ENCODE data around the gene CDC14B. TPM values are rescaled to one million over a fixed set of nuclear protein-coding genes. Genes with fewer than 3 reads are reported as not detected.

Gene CDC14B
- total and polyA plus RNA-seq, 2 donors from 2014 or later, result 9.1 to 19.6 TPM

DNA sequence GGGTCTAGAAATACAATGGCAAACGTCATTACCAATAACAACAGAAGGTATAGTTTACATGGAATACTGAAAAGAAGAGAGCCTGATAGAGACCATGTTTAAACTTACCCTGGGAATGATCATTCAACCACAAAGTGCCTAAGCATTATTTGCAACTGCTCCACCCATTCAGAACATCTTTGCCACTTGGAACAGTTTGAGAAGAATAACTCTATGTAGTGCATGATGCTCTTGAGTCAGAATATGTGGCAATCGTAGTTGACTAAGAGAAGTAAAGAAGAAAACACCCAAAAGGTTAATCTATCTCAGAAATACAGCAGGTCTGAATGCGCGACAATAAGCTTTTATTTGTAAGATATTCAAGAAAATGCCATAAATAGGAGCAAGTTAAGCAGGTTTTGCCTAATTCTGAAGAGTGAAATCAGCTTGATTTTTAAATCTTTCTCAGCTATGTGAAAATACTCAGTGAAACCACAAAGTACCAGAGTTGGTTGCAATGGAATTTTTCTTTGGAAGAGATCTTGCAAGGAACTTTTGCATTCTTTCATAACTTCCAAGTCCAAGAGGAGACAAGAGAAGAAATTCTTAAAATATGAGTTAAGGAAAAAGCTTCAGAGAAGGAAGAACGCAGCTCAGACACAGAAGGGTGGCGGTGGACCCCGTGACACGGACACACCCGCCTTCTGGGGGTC lies 105.4 kb downstream of the CDC14B start:
- FAIRE-seq (no peak), DNase-seq (no peak)

DNA sequence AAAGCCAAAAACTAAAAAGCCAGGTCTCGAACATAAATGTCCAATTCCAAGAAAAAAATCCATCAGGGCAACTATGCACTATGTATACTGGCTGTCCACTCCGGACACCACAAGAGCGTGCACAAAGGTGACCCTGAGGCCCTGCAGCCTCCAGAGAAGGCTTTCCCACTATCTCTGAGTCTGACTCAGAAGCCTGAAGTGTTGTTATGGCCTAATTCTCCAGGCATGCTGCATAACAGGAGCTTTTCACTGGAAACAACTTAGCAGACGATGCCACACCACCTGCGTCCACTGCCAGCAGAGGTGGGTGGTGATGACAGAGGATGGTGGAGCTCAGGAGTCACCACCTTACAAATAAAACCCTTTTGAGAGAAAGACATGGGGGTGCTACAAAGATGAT lies 106.0 kb downstream of the CDC14B start:
- intact Hi-C loops (cut with DNase I), result no loop called here
- Histone ChIP-seq H3K4me1 (ENCODE audit: control insufficient read depth in 2 of 3, insufficient read depth in 2 of 3, low read depth in 1 of 3, low read length in 3 of 3) (no peaks in the 10 kb centered on the region), H3K9me3 (ENCODE audit: control insufficient read depth in 2 of 3, insufficient read depth in 1 of 3, low read length in 3 of 3) (no peaks in the 10 kb centered on the region), H3K36me3 (ENCODE audit: control insufficient read depth in 2 of 3, insufficient read depth in 3 of 3, low read length in 3 of 3) (peaks cover 0 to 3% (median 0%) of the 10 kb centered on the region in 3 donors), H3K27me3 (ENCODE audit: control insufficient read depth, insufficient read depth, low read length) (no peaks in the 10 kb centered on the region), H3K27ac (ENCODE audit: low read depth in 2 of 2, low read length in 2 of 2) (no peak overlapping the region), H3K9ac (ENCODE audit: low read length in 3 of 3) (no peak overlapping the region), H3K4me3 (ENCODE audit: low read length in 3 of 3) (no peak overlapping the region)
- TF ChIP-seq, protein P1, sequence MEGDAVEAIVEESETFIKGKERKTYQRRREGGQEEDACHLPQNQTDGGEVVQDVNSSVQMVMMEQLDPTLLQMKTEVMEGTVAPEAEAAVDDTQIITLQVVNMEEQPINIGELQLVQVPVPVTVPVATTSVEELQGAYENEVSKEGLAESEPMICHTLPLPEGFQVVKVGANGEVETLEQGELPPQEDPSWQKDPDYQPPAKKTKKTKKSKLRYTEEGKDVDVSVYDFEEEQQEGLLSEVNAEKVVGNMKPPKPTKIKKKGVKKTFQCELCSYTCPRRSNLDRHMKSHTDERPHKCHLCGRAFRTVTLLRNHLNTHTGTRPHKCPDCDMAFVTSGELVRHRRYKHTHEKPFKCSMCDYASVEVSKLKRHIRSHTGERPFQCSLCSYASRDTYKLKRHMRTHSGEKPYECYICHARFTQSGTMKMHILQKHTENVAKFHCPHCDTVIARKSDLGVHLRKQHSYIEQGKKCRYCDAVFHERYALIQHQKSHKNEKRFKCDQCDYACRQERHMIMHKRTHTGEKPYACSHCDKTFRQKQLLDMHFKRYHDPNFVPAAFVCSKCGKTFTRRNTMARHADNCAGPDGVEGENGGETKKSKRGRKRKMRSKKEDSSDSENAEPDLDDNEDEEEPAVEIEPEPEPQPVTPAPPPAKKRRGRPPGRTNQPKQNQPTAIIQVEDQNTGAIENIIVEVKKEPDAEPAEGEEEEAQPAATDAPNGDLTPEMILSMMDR (IDR thresholded peaks at IDR 0.05; ENCODE audit: borderline replicate concordance, extremely low read depth, insufficient read depth), result no peak
- FAIRE-seq (no peak), DNase-seq (no peak)

More for the DNA sequence above, 105.4 kb downstream of the CDC14B start:
- TF ChIP-seq, protein P1 (IDR thresholded peaks at IDR 0.05; ENCODE audit: borderline replicate concordance, extremely low read depth, insufficient read depth), result no peak
- no peaks in the 10 kb centered on the region for H3K9me3 ChIP-seq (ENCODE audit: control insufficient read depth in 2 of 3, insufficient read depth in 1 of 3, low read length in 3 of 3)
- no peaks in the 10 kb centered on the region for H3K36me3 ChIP-seq (ENCODE audit: control insufficient read depth in 2 of 3, insufficient read depth in 3 of 3, low read length in 3 of 3)
- no peak overlapping the region for H3K27ac ChIP-seq (ENCODE audit: low read depth in 2 of 2, low read length in 2 of 2)
- intact Hi-C loops (cut with DNase I), result no loop called here
- H3K27me3 ChIP-seq (ENCODE audit: control insufficient read depth, insufficient read depth, low read length), result no peaks in the 10 kb centered on the region
- no peak overlapping the region for H3K4me3 ChIP-seq (ENCODE audit: low read length in 3 of 3)
- no peak overlapping the region for H3K9ac ChIP-seq (ENCODE audit: low read length in 3 of 3)
- no peaks in the 10 kb centered on the region for H3K4me1 ChIP-seq (ENCODE audit: control insufficient read depth in 2 of 3, insufficient read depth in 2 of 3, low read depth in 1 of 3, low read length in 3 of 3)

DNA sequence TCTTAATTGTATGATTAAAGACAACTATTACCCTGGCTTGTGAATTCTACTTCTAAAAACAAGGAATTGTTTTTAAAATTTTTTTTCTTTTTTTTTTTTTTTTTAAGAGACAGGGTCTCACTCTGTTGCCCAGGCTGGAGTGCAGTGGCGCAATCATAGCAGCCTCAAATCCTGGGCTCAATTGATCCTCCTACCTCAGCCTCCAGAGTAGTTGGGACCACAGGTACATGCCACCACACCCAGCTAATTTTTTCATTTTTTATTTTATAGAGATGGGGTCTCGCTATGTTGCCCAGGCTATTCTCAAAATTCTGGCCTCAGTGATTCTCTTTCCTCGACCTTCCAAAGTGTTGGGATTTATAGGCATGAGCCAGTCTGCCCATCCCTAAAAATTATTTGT lies 107.4 kb downstream of the CDC14B start:
- Histone ChIP-seq H3K27me3 (ENCODE audit: control insufficient read depth, insufficient read depth, low read length) (no peaks in the 10 kb centered on the region), H3K27ac (ENCODE audit: low read depth in 2 of 2, low read length in 2 of 2) (no peak overlapping the region), H3K9me3 (ENCODE audit: control insufficient read depth in 2 of 3, insufficient read depth in 1 of 3, low read length in 3 of 3) (no peaks in the 10 kb centered on the region), H3K4me3 (ENCODE audit: low read length in 3 of 3) (no peak overlapping the region), H3K4me1 (ENCODE audit: control insufficient read depth in 2 of 3, insufficient read depth in 2 of 3, low read depth in 1 of 3, low read length in 3 of 3) (no peaks in the 10 kb centered on the region), H3K36me3 (ENCODE audit: control insufficient read depth in 2 of 3, insufficient read depth in 3 of 3, low read length in 3 of 3) (peaks cover 0 to 4% (median 3%) of the 10 kb centered on the region in 3 donors), H3K9ac (ENCODE audit: low read length in 3 of 3) (no peak overlapping the region)
- FAIRE-seq, result no peak
- intact Hi-C loops (cut with DNase I), result no loop called here
- no peak for DNase-seq
- TF ChIP-seq, protein P1 (IDR thresholded peaks at IDR 0.05; ENCODE audit: borderline replicate concordance, extremely low read depth, insufficient read depth), result no peak

Measured in kidney (tissue), 14 donors.